Activated T-cell treated with anti-CD3 and anti-CD28 coated beads, Interleukin-2, amount 50 U/mL, for 72 hours (primary cell): Measurements from ENCODE around the gene PLPP2. TPM values are rescaled to one million over a fixed set of nuclear protein-coding genes. Genes with fewer than 3 reads are reported as not detected.
"Not testable (repeated sequence)": the region's sequence is repeated elsewhere in the genome, so short reads cannot be mapped to it uniquely, and the experiment has no call there.

Experiments
- ATAC-seq, 2 donors: fragments of 150-1000 bp; cut with Tn5 transposase; replicated peaks in 1 of 2; 2 replicates each; pipeline ENCODE4 v1.10.0; 2021; ENCODE audit warnings: moderate library complexity in 2 of 2, mild to moderate bottlenecking in 1 of 2
- DNase-seq, 2 donors: peaks; one replicate each; pipeline ENCODE4 v3.0.0; 2021 to 2022; ENCODE audit warnings: mixed read lengths in 1 of 2
- H3K27ac Mint-ChIP-seq: one replicate; pipeline ENCODE4 v1.8.0; 2022; ENCODE audit warnings: mild to moderate bottlenecking, moderate library complexity, mixed read lengths
- H3K27me3 Mint-ChIP-seq: one replicate; pipeline ENCODE4 v1.8.0; 2022; ENCODE audit warnings: low read depth, mixed read lengths
- H3K36me3 Mint-ChIP-seq, 2 donors: one replicate each; pipeline ENCODE4 v1.8.0; 2022; ENCODE audit warnings: mixed read lengths in 2 of 2, mild to moderate bottlenecking in 1 of 2; ENCODE audit not compliant: insufficient read depth in 2 of 2
- H3K4me1 Mint-ChIP-seq: one replicate; pipeline ENCODE4 v1.8.0; 2022; ENCODE audit warnings: low read depth, mixed read lengths
- H3K4me3 Mint-ChIP-seq, 2 donors: one replicate each; pipeline ENCODE4 v1.8.0; 2022; ENCODE audit warnings: mild to moderate bottlenecking in 2 of 2, mixed read lengths in 2 of 2, moderate library complexity in 2 of 2
- H3K9me3 Mint-ChIP-seq, 2 donors: one replicate each; pipeline ENCODE4 v1.8.0; 2022; ENCODE audit warnings: mixed read lengths in 2 of 2
- total RNA-seq, 2 donors: library from RNA; stranded (reverse); gene quantifications; one replicate each; pipeline ENCODE4 v1.2.3, GENCODE V29; 2022

Gene PLPP2
- total RNA-seq, 2 donors from 2014 or later, result 2.1 to 2.7 TPM

GRCh38 chr19:256804-257203 lies 34.4 kb downstream of the PLPP2 start:
- not testable (repeated sequence) for DNase-seq, H3K27ac Mint-ChIP-seq, H3K36me3 Mint-ChIP-seq, H3K4me3 Mint-ChIP-seq, ATAC-seq, H3K4me1 Mint-ChIP-seq, H3K9me3 Mint-ChIP-seq
- H3K27me3 Mint-ChIP-seq, result peaks cover 51% of the 10 kb centered on the region

- not testable (repeated sequence) for H3K9me3 Mint-ChIP-seq, H3K36me3 Mint-ChIP-seq, DNase-seq, H3K4me1 Mint-ChIP-seq, H3K27ac Mint-ChIP-seq, ATAC-seq, H3K4me3 Mint-ChIP-seq
- H3K27me3 Mint-ChIP-seq, result peaks cover 48% of the 10 kb centered on the region
These were observed 38.6 kb downstream of the PLPP2 start for GRCh38 chr19:252421-253186.

- peaks cover 2% of the 10 kb centered on the region for H3K27me3 Mint-ChIP-seq
- no peaks in the 10 kb centered on the region for H3K36me3 Mint-ChIP-seq
- peak in 1 of 2 donors; percentile 15 for DNase-seq
- no peak for ATAC-seq
- H3K27ac Mint-ChIP-seq, result no peak overlapping the region
- no peaks in the 10 kb centered on the region for H3K9me3 Mint-ChIP-seq
- peaks cover 4% of the 10 kb centered on the region for H3K4me1 Mint-ChIP-seq
- H3K4me3 Mint-ChIP-seq, result no peak overlapping the region
These were observed 44.7 kb downstream of the PLPP2 start for GRCh38 chr19:246551-246950.

GRCh38 chr19:245900-246299 lies 45.3 kb downstream of the PLPP2 start:
- H3K4me1 Mint-ChIP-seq, DNase-seq, H3K4me3 Mint-ChIP-seq, H3K9me3 Mint-ChIP-seq, H3K27ac Mint-ChIP-seq, H3K27me3 Mint-ChIP-seq, ATAC-seq, H3K36me3 Mint-ChIP-seq: not testable (repeated sequence)

- Mint-ChIP-seq H3K27me3 (no peaks in the 10 kb centered on the region), H3K36me3 (no peaks in the 10 kb centered on the region), H3K4me1 (peaks cover 4% of the 10 kb centered on the region), H3K9me3 (no peaks in the 10 kb centered on the region), H3K4me3 (no peak overlapping the region), H3K27ac (no peak overlapping the region)
- ATAC-seq (no peak), DNase-seq (no peak)
These were observed 45.7 kb downstream of the PLPP2 start for GRCh38 chr19:245457-245856.

Other genes with a start within 250 kb of the PLPP2 start
- gene OR4F17, start 184.3 kb downstream of the PLPP2 start, total RNA-seq, result not detected
- gene MIER2, start 53.4 kb upstream of the PLPP2 start, total RNA-seq, result 10 to 100 TPM; 25.8 to 29.0 TPM
- gene C2CD4C, start 117.7 kb upstream of the PLPP2 start, total RNA-seq, result under 1 TPM; 0.77 to 0.97 TPM
- gene SHC2, start 169.6 kb upstream of the PLPP2 start, total RNA-seq, result 1 to 10 TPM; 1.9 to 2.5 TPM
- gene MADCAM1, start 205.1 kb upstream of the PLPP2 start, total RNA-seq, result under 1 TPM; 0.31 to 0.32 TPM
- gene TPGS1, start 216.1 kb upstream of the PLPP2 start, total RNA-seq, result 10 to 100 TPM; 11.9 to 12.1 TPM
- gene CDC34, start 240.4 kb upstream of the PLPP2 start, total RNA-seq, result 10 to 100 TPM; 48.4 to 56.1 TPM